HepG2 (cell line): ENCODE data around the gene SLC26A3. TPM values are rescaled to one million over a fixed set of nuclear protein-coding genes. Genes with fewer than 3 reads are reported as not detected.

Experiments used
- ATAC-seq: fragments of 200-7000 bp; cut with Tn5 transposase; 3 replicates; pipeline ENCODE4 v1.9.1; 2020; ENCODE audit warnings: mild to moderate bottlenecking, moderate library complexity
- BruUV-seq: library from RNA; stranded (reverse); fragments of 400-500 nt; replicated peaks from 2 replicates; lab custom pipeline; 2021; lab: Mats Ljungman, UMichigan
- CTCF ChIA-PET: fragments of 300-600 bp; formaldehyde crosslinking; extraction: SDS; loops from one replicate; lab custom pipeline; 2021; ENCODE audit warnings: low total read pairs, inconsistent platforms, low intra/inter-chr PET ratio; lab: Yijun Ruan, JAX
- POLR2A ChIA-PET: fragments of 350-600 bp; sonication (Branson Sonifier 250); formaldehyde crosslinking; loops from one replicate; lab custom pipeline; 2020; ENCODE audit warnings: antibody characterized with exemption, inconsistent platforms; lab: Yijun Ruan, JAX
- DNase-seq: peaks from one replicate; pipeline ENCODE4 v3.0.0-alpha.2; 2015; ENCODE audit warnings: low spot score
- FAIRE-seq: peaks from 3 replicates; lab custom pipeline; 2011; peaks lifted over from hg19 to GRCh38; lab: Jason Lieb, UNC
- H2AFZ ChIP-seq: one replicate; pipeline ENCODE4 v1.6.1; 2011; ENCODE audit warnings: low read length, inconsistent platforms
- H3K27ac ChIP-seq: fragments of 300-600 bp; 3 replicates; pipeline ENCODE4 v1.8.0; 2011; ENCODE audit warnings: mixed run types, mild to moderate bottlenecking, mixed read lengths, low read length, inconsistent platforms; ENCODE audit not compliant: insufficient read depth; ENCODE audit errors: extremely low read length
- H3K27me3 ChIP-seq, 2 experiments: fragments of 200-600 bp in 1 of 2; 2 replicates in 1 of 2; 3 replicates in 1 of 2; pipeline versions ENCODE4 v1.6.0 to v1.8.0; 2011; ENCODE audit warnings: low read length in 2 of 2, mild to moderate bottlenecking in 2 of 2, moderate library complexity in 2 of 2, inconsistent platforms in 1 of 2; ENCODE audit not compliant: insufficient read depth in 2 of 2, control insufficient read depth in 1 of 2
- H3K36me3 ChIP-seq, 2 experiments: fragments of 200-600 bp in 1 of 2; replicated peaks in 1 of 2; 2 replicates in 1 of 2; 3 replicates in 1 of 2; pipeline versions ENCODE4 v1.5.1 to v1.8.0; 2011; ENCODE audit warnings: low read length in 2 of 2, inconsistent platforms in 1 of 2; ENCODE audit not compliant: insufficient read depth in 2 of 2, control insufficient read depth in 1 of 2
- H3K4me1 ChIP-seq: 2 replicates; pipeline ENCODE4 v1.5.1; 2012; ENCODE audit warnings: low read length, inconsistent platforms; ENCODE audit not compliant: insufficient read depth
- H3K4me2 ChIP-seq: 2 replicates; pipeline ENCODE4 v1.6.0; 2011; ENCODE audit warnings: low read depth, low read length, inconsistent platforms
- H3K4me3 ChIP-seq, 3 experiments: fragments of 200-600 bp in 1 of 3; sonication (generic), shearing (Covaris generic) in 1 of 3; replicated peaks in 1 of 3; 2 replicates each; pipeline ENCODE4 v1.5.1; 2011 to 2016; ENCODE audit warnings: low read length in 3 of 3, inconsistent platforms in 2 of 3, low read depth in 2 of 3, mild to moderate bottlenecking in 2 of 3, control low read depth in 1 of 3, mixed read lengths in 1 of 3; ENCODE audit not compliant: insufficient read depth in 1 of 3
- H3K79me2 ChIP-seq: one replicate; pipeline ENCODE4 v1.6.1; 2011; ENCODE audit warnings: low read length, inconsistent platforms; ENCODE audit not compliant: insufficient read depth
- H3K9ac ChIP-seq: 2 replicates; pipeline ENCODE4 v1.6.0; 2011; ENCODE audit warnings: mild to moderate bottlenecking, low read depth, low read length, inconsistent platforms; ENCODE audit not compliant: insufficient read depth
- H3K9me3 ChIP-seq: 2 replicates; pipeline ENCODE4 v1.5.1; 2012; ENCODE audit warnings: mild to moderate bottlenecking, low read length
- H4K20me1 ChIP-seq: 2 replicates; pipeline ENCODE4 v1.6.0; 2011; ENCODE audit warnings: inconsistent platforms, mild to moderate bottlenecking, low read length, moderate library complexity; ENCODE audit not compliant: insufficient read depth
- CBX2 ChIP-seq, 2 experiments: fragments of 200-600 bp in 1 of 2; sonication (generic); formaldehyde crosslinking in 1 of 2; IDR thresholded peaks; 2 replicates each; pipeline versions ENCODE4 v1.7.0 to v1.8.1; 2018 to 2022; ENCODE audit warnings: low read depth in 2 of 2, low read length in 1 of 2, mild to moderate bottlenecking in 1 of 2, missing genetic modification reagents in 1 of 2
- CREM ChIP-seq, 2 experiments: sonication (generic) in 1 of 2; formaldehyde crosslinking in 1 of 2; IDR thresholded peaks; 2 replicates each; pipeline versions ENCODE4 v1.4.0 to v1.6.1; 2016 to 2020; ENCODE audit warnings: antibody characterized with exemption in 1 of 2, mild to moderate bottlenecking in 1 of 2, missing genetic modification reagents in 1 of 2
- ETS1 ChIP-seq: sonication (generic); formaldehyde crosslinking; IDR thresholded peaks from 2 replicates; pipeline ENCODE4 v1.4.0; 2020; ENCODE audit warnings: missing genetic modification reagents
- FOXO1 ChIP-seq: sonication (generic); formaldehyde crosslinking; IDR thresholded peaks from 2 replicates; pipeline ENCODE4 v1.4.0; 2020; ENCODE audit warnings: missing genetic modification reagents
- KDM2A ChIP-seq: sonication (generic); formaldehyde crosslinking; IDR thresholded peaks from 2 replicates; pipeline ENCODE4 v1.4.0; 2020; ENCODE audit warnings: low read depth, missing genetic modification reagents, borderline replicate concordance
- XBP1 ChIP-seq: sonication (generic); formaldehyde crosslinking; IDR thresholded peaks from 2 replicates; pipeline ENCODE4 v1.5.0; 2020; ENCODE audit warnings: missing genetic modification reagents
- YEATS2 ChIP-seq: sonication (generic); formaldehyde crosslinking; IDR thresholded peaks from 2 replicates; pipeline ENCODE4 v1.4.0; 2020; ENCODE audit warnings: missing genetic modification reagents, borderline replicate concordance
- ZNF552 ChIP-seq: sonication (generic); formaldehyde crosslinking; IDR thresholded peaks from 2 replicates; pipeline ENCODE4 v1.9.0; 2022; ENCODE audit warnings: missing genetic modification reagents, mild to moderate bottlenecking, borderline replicate concordance
- WGBS: methylation state at CpG from one replicate; pipeline ENCODE4 v1.1.6; 2017; ENCODE audit warnings: low lambda C conversion rate; 5-methylcytosine and 5-hydroxymethylcytosine counted together
- in situ Hi-C: cut with HindIII; loops from 2 replicates; pipeline ENCODE4 v1.10.0; 2017; ENCODE audit warnings: low pct_unique_long_range_greater_than_20kb; ENCODE audit not compliant: extremely low pct_ligation_motif_present
- intact Hi-C: fragments of 100-400 bp; cut with micrococcal nuclease; formaldehyde crosslinking; loops from one replicate; pipeline ENCODE4 v1.10.0; 2022; ENCODE audit not compliant: unreplicated experiment
- polyA plus RNA-seq, 8 experiments: library from polyadenylated mRNA; depleted of rRNA in 3 of 8; stranded (reverse) in 7 of 8; unstranded in 1 of 8; fragments of >200 nt; fragmentation: Illumina TruSeq in 4 of 8; extraction: Trizol in 4 of 8; gene quantifications; 2 replicates each; pipeline versions ENCODE4 v1.2.1 to v1.2.3, GENCODE V29; 2011 to 2016; ENCODE audit warnings: low read depth in 4 of 8, missing spikeins in 1 of 8, mixed read lengths in 1 of 8; ENCODE audit not compliant: insufficient read depth in 1 of 8
- total RNA-seq, 5 experiments: library from RNA; depleted of rRNA; stranded (reverse); fragments of >200 nt; fragmentation: Illumina TruSeq; extraction: Trizol; gene quantifications; 2 replicates each; pipeline ENCODE4 v1.2.3, GENCODE V29; 2016; ENCODE audit warnings: low read depth in 1 of 5

Gene SLC26A3
- total and polyA plus RNA-seq, 2 of the 13 experiments (the other 11 are each of a cell fraction or from before 2014, with no cell fraction given): 0.11 to 0.30 TPM

DNA sequence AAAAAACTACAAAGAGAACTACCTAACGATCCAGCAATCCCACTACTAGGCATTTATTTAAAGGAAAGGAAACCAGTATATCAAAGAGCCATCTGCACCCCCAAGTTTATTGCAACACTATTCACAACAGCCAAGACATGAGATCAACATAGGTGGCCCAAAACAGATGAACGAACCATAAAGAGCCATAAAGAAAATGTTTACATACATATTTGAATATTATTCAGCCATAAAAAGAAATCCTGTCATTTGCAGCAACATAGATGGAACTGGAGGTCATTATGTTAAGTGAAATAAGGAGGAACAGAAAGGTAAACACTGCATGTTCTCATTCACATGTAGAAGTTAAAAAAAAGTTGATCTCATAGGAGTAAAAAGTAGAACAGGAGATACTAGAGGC is 15.6 kb upstream of the SLC26A3 start (continued):
- TF ChIP-seq ETS1 (CRISPR knock-in tag): no peak
- no peak for TF ChIP-seq CBX2 (IDR thresholded peaks at IDR 0.05; ENCODE audit: low read depth, low read length)
- TF ChIP-seq CBX2 (CRISPR knock-in tag; IDR thresholded peaks at IDR 0.05; ENCODE audit: low read depth): no peak
- TF ChIP-seq FOXO1: no peak
- TF ChIP-seq KDM2A: no peak
- TF ChIP-seq XBP1 (CRISPR knock-in tag): no peak
- TF ChIP-seq YEATS2 (CRISPR knock-in tag): no peak

DNA sequence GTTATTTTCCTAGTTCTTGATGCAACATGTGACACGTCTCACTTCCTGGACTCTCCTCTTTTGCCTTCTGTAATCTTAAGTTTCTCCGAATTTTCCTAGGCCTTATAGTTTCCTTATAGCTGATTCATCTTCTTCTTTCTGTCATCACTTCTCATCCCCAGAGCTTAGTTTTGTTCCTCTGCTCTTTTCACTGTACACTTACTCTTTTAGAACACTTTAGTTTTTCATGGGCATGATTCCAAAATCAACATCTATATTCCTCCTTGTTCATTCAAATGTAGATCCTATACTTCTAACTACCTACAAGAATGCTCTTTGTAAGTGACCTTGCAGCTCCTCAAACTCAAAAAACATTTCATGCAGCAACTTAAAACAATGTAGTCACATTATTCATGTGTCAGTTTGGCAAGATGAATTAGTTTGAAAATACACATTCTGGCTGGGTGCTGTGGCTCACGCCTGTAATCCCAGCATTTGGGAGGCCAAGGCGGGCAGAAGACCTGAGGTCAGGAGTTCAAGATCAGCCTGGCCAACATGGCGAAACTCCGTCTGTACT is 13.1 kb upstream of the SLC26A3 start:
- ChIA-PET CTCF (no interaction called here), POLR2A (no interaction called here)
- no peak overlapping the region for H3K4me2 ChIP-seq
- no peaks in the 10 kb centered on the region for H3K9me3 ChIP-seq
- H3K36me3 ChIP-seq: no peaks in the 10 kb centered on the region
- ATAC-seq (no peak), FAIRE-seq (no peak), DNase-seq (no peak)
- 20% methylated on average over 6 of the region's 6 CpGs for WGBS
- in situ Hi-C loops (no loop called here), intact Hi-C loops (no loop called here)
- no peak overlapping the region for H3K27ac ChIP-seq
- no peak for TF ChIP-seq CREM (IDR thresholded peaks at IDR 0.05)
- no peak for TF ChIP-seq CREM (CRISPR knock-in tag; IDR thresholded peaks at IDR 0.05)
- no peak for TF ChIP-seq ZNF552
- H3K4me1 ChIP-seq: no peaks in the 10 kb centered on the region
- no peaks in the 10 kb centered on the region for H3K79me2 ChIP-seq
- no peak overlapping the region for H2AFZ ChIP-seq
- H4K20me1 ChIP-seq: no peaks in the 10 kb centered on the region
- H3K9ac ChIP-seq: no peak overlapping the region
- no peaks in the 10 kb centered on the region for H3K27me3 ChIP-seq
- BruUV-seq: no TSS peak
- no peak overlapping the region for H3K4me3 ChIP-seq
